Dermis blood vessel endothelial cell (primary cell): Measurements from ENCODE around the gene DNAJC5G. TPM values are rescaled to one million over a fixed set of nuclear protein-coding genes. Genes with fewer than 3 reads are reported as not detected.
"Not testable (repeated sequence)": the region's sequence is repeated elsewhere in the genome, so short reads cannot be mapped to it uniquely, and the experiment has no call there.

Experiments
- DNase-seq: peaks from one replicate; pipeline ENCODE4 v3.0.0; 2010
- total RNA-seq: library from RNA; depleted of rRNA; stranded (reverse); fragments of >200 nt; gene quantifications from 2 replicates; pipeline ENCODE4 v1.2.3, GENCODE V29; 2014

Gene DNAJC5G
- total RNA-seq, 1 donor from 2014 or later: 2.7 TPM

DNA sequence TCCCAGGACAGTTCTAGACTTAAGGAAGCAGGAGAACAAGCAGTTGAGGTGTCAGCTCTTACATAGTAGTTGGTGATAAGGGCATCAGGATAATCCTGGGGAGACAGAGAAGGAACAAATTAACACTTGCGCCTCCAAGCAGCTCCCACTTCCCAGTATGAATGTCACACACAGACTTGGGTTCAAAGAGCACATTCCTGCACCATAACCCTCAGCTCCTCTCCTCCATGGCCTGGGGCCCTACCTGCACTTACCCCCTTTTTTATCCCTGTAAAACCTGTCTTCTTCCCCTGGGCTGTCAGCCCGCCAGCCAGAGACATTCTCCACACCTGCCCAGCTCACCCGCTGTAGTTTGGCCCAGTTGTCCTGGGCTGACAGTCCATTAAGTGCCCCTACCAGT is 36.9 kb downstream of the DNAJC5G start:
- DNase-seq: no peak

DNA sequence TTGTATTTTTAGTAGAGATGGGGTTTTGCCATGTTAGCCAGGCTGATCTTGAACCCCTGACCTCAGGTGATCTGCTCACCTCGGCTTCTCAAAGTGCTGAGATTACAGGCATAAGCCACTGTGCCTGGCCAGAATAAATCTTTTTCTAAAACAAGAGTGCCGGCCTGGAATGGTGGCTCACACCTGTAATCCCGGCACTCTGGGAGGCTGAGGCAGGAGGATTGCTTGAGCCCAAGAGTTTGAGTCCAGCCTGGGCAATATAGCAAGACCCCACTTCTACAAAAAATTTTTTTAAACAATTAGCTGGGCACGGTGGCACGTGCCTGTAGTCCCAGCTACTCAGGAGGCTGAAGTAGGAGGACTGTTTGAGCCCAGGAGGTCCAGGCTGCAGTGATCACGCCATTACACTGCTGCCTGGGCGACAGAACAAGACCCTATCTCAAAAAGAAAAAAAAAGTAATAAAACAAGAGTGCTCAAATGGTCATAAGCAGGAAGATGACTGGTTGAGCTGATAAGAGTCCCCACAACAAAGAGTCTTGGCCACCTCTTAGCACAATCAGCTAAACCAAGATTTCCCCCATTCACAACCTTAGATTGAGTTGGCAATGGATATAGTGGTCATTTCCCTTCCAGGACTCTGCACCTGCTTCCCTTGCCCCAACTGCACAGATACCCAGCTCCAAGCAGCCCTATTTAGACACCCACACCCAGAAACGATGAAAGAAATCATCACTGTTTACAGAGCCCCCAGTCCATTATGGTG is 38.8 kb downstream of the DNAJC5G start:
- peak; percentile 64 for DNase-seq

GRCh38 chr2:27314709-27315108 is 39.5 kb downstream of the DNAJC5G start:
- DNase-seq: no peak

DNA sequence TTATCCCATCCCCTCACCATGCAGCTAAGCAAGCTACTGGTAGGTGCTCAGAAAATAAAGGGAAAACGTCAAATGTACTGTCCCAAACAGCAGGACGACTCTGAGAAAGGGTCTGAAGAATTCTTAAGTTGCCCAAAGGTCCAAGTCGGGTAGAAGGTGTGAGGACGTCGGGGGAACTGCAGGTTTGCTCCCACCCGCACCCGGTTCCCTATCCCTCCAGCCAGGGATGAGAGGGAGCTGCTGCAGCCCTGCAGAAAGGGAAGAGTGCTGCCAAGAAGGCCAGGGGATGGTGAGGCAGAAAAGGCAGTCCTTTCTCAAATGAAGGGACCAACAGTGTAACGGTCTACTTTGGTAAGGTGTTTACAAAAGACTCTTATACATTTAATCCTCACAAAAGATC is 39.9 kb downstream of the DNAJC5G start:
- no peak for DNase-seq

GRCh38 chr2:27316655-27317412 is 41.6 kb downstream of the DNAJC5G start:
- no peak for DNase-seq

- not testable (repeated sequence) for DNase-seq
These were observed 44.6 kb downstream of the DNAJC5G start for GRCh38 chr2:27319839-27320238.

GRCh38 chr2:27320958-27321543 is 45.8 kb downstream of the DNAJC5G start:
- peak; percentile 98 for DNase-seq

GRCh38 chr2:27322301-27322765 is 47.1 kb downstream of the DNAJC5G start:
- peak; percentile 32 for DNase-seq

DNA sequence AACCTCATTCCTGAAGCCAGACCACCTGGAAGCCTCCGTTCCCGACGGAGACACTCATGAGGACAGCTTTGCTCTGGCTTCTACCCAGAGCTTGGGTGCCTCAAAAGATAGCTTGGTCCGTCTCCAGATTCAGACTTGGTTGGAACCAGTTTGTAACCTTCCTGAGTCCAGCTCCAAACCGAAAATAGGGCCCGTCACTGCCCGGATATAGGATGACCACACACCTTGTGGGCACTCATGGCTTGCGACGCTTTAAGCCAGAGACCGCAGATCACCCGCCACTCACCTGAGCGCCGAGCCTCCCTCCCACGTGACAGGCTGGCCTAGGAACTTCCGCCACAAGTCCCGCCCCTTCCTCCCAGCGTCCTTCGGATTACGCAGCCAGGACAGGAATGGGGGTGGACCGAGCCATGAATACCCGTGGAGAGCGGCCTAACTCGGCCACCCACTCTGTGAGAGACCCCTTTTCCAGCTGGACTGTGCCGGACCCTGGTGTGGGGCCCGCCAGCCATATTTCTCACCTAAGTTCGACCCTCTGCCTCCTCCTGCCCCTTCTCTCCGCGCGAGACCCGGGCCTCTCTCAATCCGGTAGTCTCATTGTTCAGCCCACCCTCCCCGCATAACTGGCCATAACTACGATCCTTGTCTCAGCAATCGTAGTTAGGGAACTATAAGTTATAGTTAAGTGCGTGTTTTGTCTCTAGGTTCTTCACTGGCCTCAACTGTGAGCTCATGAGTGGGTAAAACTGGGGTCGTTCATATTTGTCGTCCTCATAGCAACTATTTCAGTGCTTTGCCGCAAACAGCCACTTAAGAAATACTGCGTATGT is 47.7 kb downstream of the DNAJC5G start, which contains the start of gene MPV17:
TSS of gene MPV17 (minus strand) at position 332 of the 830 bp plus-strand sequence. CDS start 580 bp downstream, outside the sequence.
- peak; percentile 95 for DNase-seq

- DNase-seq: no peak
These were observed 48.5 kb downstream of the DNAJC5G start for GRCh38 chr2:27323596-27324285.

- no peak for DNase-seq
These were observed 49.5 kb downstream of the DNAJC5G start for GRCh38 chr2:27324720-27325119.

Other genes with a start within 250 kb of the DNAJC5G start
- 23.5 and 33.4 TPM in 2 replicates for gene TMEM214, start 242.5 kb upstream of the DNAJC5G start, total RNA-seq
- gene AGBL5, start 223.8 kb upstream of the DNAJC5G start, total RNA-seq: 17.0 and 19.7 TPM in 2 replicates
- gene OST4, start 203.8 kb upstream of the DNAJC5G start, total RNA-seq: 323 and 569 TPM in 2 replicates
- gene EMILIN1, start 196.8 kb upstream of the DNAJC5G start, total RNA-seq: 33.7 and 41.9 TPM in 2 replicates
- gene KHK, start 188.7 kb upstream of the DNAJC5G start, total RNA-seq: 4.8 and 5.5 TPM in 2 replicates
- 4.8 TPM in 2 replicates for gene CGREF1, start 156.3 kb upstream of the DNAJC5G start, total RNA-seq
- gene ABHD1, start 151.6 kb upstream of the DNAJC5G start, total RNA-seq: not detected in 2 replicates
- gene PREB, start 140.8 kb upstream of the DNAJC5G start, total RNA-seq: 46.4 and 46.8 TPM in 2 replicates
- not detected in 2 replicates for gene PRR30, start 136.0 kb upstream of the DNAJC5G start, total RNA-seq
- not detected in 2 replicates for gene TCF23, start 126.4 kb upstream of the DNAJC5G start, total RNA-seq
- 111 and 181 TPM in 2 replicates for gene ATRAID, start 63.4 kb upstream of the DNAJC5G start, total RNA-seq
- gene SLC5A6, start 63.2 kb upstream of the DNAJC5G start, total RNA-seq: 52.8 and 58.4 TPM in 2 replicates
- 33.5 and 69.8 TPM in 2 replicates for gene CAD, start 58.1 kb upstream of the DNAJC5G start, total RNA-seq
- 17.9 and 25.8 TPM in 2 replicates for gene SLC30A3, start 12.4 kb upstream of the DNAJC5G start, total RNA-seq
- gene TRIM54, start 7.0 kb downstream of the DNAJC5G start, total RNA-seq: 0.74 and 1.2 TPM in 2 replicates
- 0.37 and 1.0 TPM in 2 replicates for gene UCN, start 33.0 kb downstream of the DNAJC5G start, total RNA-seq
- 48.6 and 64.3 TPM in 2 replicates for gene MPV17, start 47.7 kb downstream of the DNAJC5G start, total RNA-seq
- 26.7 and 37.4 TPM in 2 replicates for gene GTF3C2, start 81.3 kb downstream of the DNAJC5G start, total RNA-seq
- gene EIF2B4, start 94.9 kb downstream of the DNAJC5G start, total RNA-seq: 27.1 and 29.3 TPM in 2 replicates
- gene SNX17, start 95.2 kb downstream of the DNAJC5G start, total RNA-seq: 143 and 158 TPM in 2 replicates
- gene ZNF513, start 105.3 kb downstream of the DNAJC5G start, total RNA-seq: 8.0 and 9.3 TPM in 2 replicates
- 109 and 164 TPM in 2 replicates for gene PPM1G, start 134.2 kb downstream of the DNAJC5G start, total RNA-seq
- 122 and 132 TPM in 2 replicates for gene NRBP1, start 153.2 kb downstream of the DNAJC5G start, total RNA-seq
- 0.47 and 0.51 TPM in 2 replicates for gene KRTCAP3, start 166.9 kb downstream of the DNAJC5G start, total RNA-seq
- gene IFT172, start 214.3 kb downstream of the DNAJC5G start, total RNA-seq: 13.9 and 17.2 TPM in 2 replicates
- gene FNDC4, start 219.8 kb downstream of the DNAJC5G start, total RNA-seq: 14.5 and 17.9 TPM in 2 replicates
- gene GCKR, start 221.4 kb downstream of the DNAJC5G start, total RNA-seq: 0.05 and 0.85 TPM in 2 replicates